HEK293 (cell line): ENCODE data around the gene PEAK3.

Experiments
- BCL11A ChIP-seq: fragments of 450-650 bp; formaldehyde crosslinking; IDR thresholded peaks from 2 replicates; pipeline ENCODE4 v1.5.1; 2016; ENCODE audit warnings: low read depth, missing biosample characterization, missing genetic modification characterization
- EGR2 ChIP-seq: fragments of 450-650 bp; formaldehyde crosslinking; IDR thresholded peaks from 2 replicates; pipeline ENCODE4 v1.5.1; 2016; ENCODE audit warnings: low read depth, missing biosample characterization, missing genetic modification characterization
- FEZF1 ChIP-seq: fragments of 450-650 bp; formaldehyde crosslinking; IDR thresholded peaks from 2 replicates; pipeline ENCODE4 v1.5.1; 2016; ENCODE audit warnings: missing biosample characterization, missing genetic modification characterization
- GLIS2 ChIP-seq: fragments of 450-650 bp; formaldehyde crosslinking; IDR thresholded peaks from 2 replicates; pipeline ENCODE4 v1.5.1; 2016; ENCODE audit warnings: missing biosample characterization, missing genetic modification characterization
- KLF1 ChIP-seq: fragments of 450-650 bp; formaldehyde crosslinking; IDR thresholded peaks from 2 replicates; pipeline ENCODE4 v1.5.1; 2016; ENCODE audit warnings: missing biosample characterization, missing genetic modification characterization
- KLF16 ChIP-seq: fragments of 450-650 bp; formaldehyde crosslinking; IDR thresholded peaks from 2 replicates; pipeline ENCODE4 v1.5.1; 2017; ENCODE audit warnings: missing biosample characterization, missing genetic modification characterization
- KLF7 ChIP-seq: fragments of 450-650 bp; formaldehyde crosslinking; IDR thresholded peaks from 2 replicates; pipeline ENCODE4 v1.5.1; 2016; ENCODE audit warnings: missing biosample characterization, missing genetic modification characterization, borderline replicate concordance
- OSR2 ChIP-seq: fragments of 450-650 bp; formaldehyde crosslinking; IDR thresholded peaks from 2 replicates; pipeline ENCODE4 v1.5.1; 2016; ENCODE audit warnings: missing biosample characterization, missing genetic modification characterization
- ZBTB8A ChIP-seq: fragments of 450-650 bp; formaldehyde crosslinking; IDR thresholded peaks from 2 replicates; pipeline ENCODE4 v1.5.1; 2016; ENCODE audit warnings: missing biosample characterization, missing genetic modification characterization
- ZFP37 ChIP-seq: fragments of 450-650 bp; formaldehyde crosslinking; IDR thresholded peaks from 2 replicates; pipeline ENCODE4 v1.5.1; 2016; ENCODE audit warnings: missing biosample characterization, missing genetic modification characterization
- ZNF114 ChIP-seq: fragments of 450-650 bp; formaldehyde crosslinking; IDR thresholded peaks from 2 replicates; pipeline ENCODE4 v1.5.0; 2017; ENCODE audit warnings: missing biosample characterization, missing genetic modification characterization
- ZNF202 ChIP-seq: fragments of 450-650 bp; formaldehyde crosslinking; IDR thresholded peaks from 2 replicates; pipeline ENCODE4 v1.5.1; 2016; ENCODE audit warnings: missing biosample characterization, missing genetic modification characterization, borderline replicate concordance
- ZNF510 ChIP-seq: fragments of 450-650 bp; formaldehyde crosslinking; IDR thresholded peaks from 2 replicates; pipeline ENCODE4 v1.5.1; 2018; ENCODE audit warnings: mild to moderate bottlenecking, missing genetic modification characterization, missing biosample characterization; ENCODE audit not compliant: insufficient replicate concordance
- ZNF514 ChIP-seq: fragments of 450-650 bp; formaldehyde crosslinking; IDR thresholded peaks from 2 replicates; pipeline ENCODE4 v1.5.1; 2016; ENCODE audit warnings: missing biosample characterization, missing genetic modification characterization
- ZNF544 ChIP-seq: fragments of 450-650 bp; formaldehyde crosslinking; IDR thresholded peaks from 2 replicates; pipeline ENCODE4 v1.5.0; 2017; ENCODE audit warnings: missing biosample characterization, missing genetic modification characterization
- ZNF596 ChIP-seq: fragments of 450-650 bp; IDR thresholded peaks from 2 replicates; pipeline ENCODE4 v1.5.0; 2018; ENCODE audit warnings: missing biosample characterization, mild to moderate bottlenecking, missing genetic modification characterization, moderate library complexity
- ZNF610 ChIP-seq: fragments of 450-650 bp; formaldehyde crosslinking; IDR thresholded peaks from 2 replicates; pipeline ENCODE4 v1.5.1; 2016; ENCODE audit warnings: missing biosample characterization, missing genetic modification characterization, borderline replicate concordance
- ZNF621 ChIP-seq: fragments of 450-650 bp; formaldehyde crosslinking; IDR thresholded peaks from 2 replicates; pipeline ENCODE4 v1.5.1; 2017; ENCODE audit warnings: missing biosample characterization, missing genetic modification characterization
- ZNF658 ChIP-seq: fragments of 450-650 bp; formaldehyde crosslinking; IDR thresholded peaks from 2 replicates; pipeline ENCODE4; 2016; ENCODE audit warnings: missing biosample characterization, missing genetic modification characterization
- ZNF76 ChIP-seq: fragments of 450-650 bp; formaldehyde crosslinking; IDR thresholded peaks from 2 replicates; pipeline ENCODE4; 2016; ENCODE audit warnings: low read depth, missing biosample characterization, missing genetic modification characterization, borderline replicate concordance
- TF ChIP-seq, protein P1 (sequence below): fragments of 450-650 bp; formaldehyde crosslinking; IDR thresholded peaks from 2 replicates; pipeline ENCODE4 v1.5.1; 2016; ENCODE audit warnings: missing biosample characterization, missing genetic modification characterization
- TF ChIP-seq, protein P2 (sequence below): fragments of 450-650 bp; formaldehyde crosslinking; IDR thresholded peaks from 2 replicates; pipeline ENCODE4 v1.5.1; 2016; ENCODE audit warnings: missing biosample characterization, missing genetic modification characterization
- TF ChIP-seq, protein P3 (sequence below): fragments of 450-650 bp; formaldehyde crosslinking; IDR thresholded peaks from 2 replicates; pipeline ENCODE4 v1.5.1; 2017; ENCODE audit warnings: missing biosample characterization, missing genetic modification characterization
- TF ChIP-seq, protein P4 (sequence below): fragments of 450-650 bp; formaldehyde crosslinking; optimal IDR thresholded peaks from 2 replicates; pipeline ENCODE3; 2016; ENCODE audit warnings: missing biosample characterization, mild to moderate bottlenecking, missing genetic modification characterization
- TF ChIP-seq, protein P5 (sequence below): fragments of 450-650 bp; IDR thresholded peaks from 2 replicates; pipeline ENCODE4 v1.5.1; 2018; ENCODE audit warnings: missing biosample characterization, mild to moderate bottlenecking, missing genetic modification characterization
- TF ChIP-seq, protein P6 (sequence below): fragments of 450-650 bp; formaldehyde crosslinking; IDR thresholded peaks from 2 replicates; pipeline ENCODE4 v1.5.1; 2016; ENCODE audit warnings: missing biosample characterization, missing genetic modification characterization
- TF ChIP-seq, protein P7 (sequence below): fragments of 450-650 bp; IDR thresholded peaks from 2 replicates; pipeline ENCODE4 v1.5.1; 2018; ENCODE audit warnings: missing biosample characterization, missing genetic modification characterization
- TF ChIP-seq, protein P8 (sequence below): fragments of 450-650 bp; formaldehyde crosslinking; IDR thresholded peaks from 2 replicates; pipeline ENCODE4 v1.5.1; 2016; ENCODE audit warnings: missing biosample characterization, missing genetic modification characterization
- TF ChIP-seq, protein P9 (sequence below): fragments of 450-650 bp; formaldehyde crosslinking; IDR thresholded peaks from 2 replicates; pipeline ENCODE4 v1.5.1; 2016; ENCODE audit warnings: missing biosample characterization, missing genetic modification characterization, borderline replicate concordance

The PEAK3 gene

DNA sequence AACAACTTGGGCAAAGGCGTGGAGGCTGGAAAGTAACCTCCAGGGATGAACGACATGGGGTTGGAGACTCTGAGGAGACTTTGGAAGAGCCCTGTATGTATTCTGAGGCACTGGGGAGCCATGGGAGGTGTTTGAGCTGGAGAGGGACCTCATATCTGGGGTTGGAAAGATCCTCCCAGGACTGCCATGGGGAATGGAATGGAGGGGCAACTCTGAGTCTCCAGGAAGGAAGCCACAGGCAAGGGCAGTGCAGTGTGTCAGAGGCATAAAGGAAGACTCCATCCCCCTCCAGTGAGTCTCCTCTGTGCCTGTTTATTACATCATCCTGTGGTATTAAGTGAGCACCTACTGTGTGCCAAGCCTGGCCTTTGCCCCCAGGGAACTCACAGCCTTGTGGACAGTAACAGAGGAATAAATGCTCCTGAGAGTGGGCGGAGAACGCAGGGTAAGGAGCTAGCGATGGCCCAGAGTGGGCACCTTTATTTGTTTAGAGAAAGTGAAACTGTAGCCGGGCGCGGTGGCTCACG, 7.7 kb downstream of the PEAK3 start (continued):
- TF ChIP-seq KLF7 (tag by site-specific recombination) (0 out of 2 replicates have a peak, but pooled peaks have one; percentile 21), ZNF202 (tag by site-specific recombination) (no peak), ZNF114 (tag by site-specific recombination) (no peak), ZFP37 (no peak), EGR2 (0 out of 2 replicates have a peak, but pooled peaks have one; percentile 1), ZNF621 (no peak), BCL11A (0 out of 2 replicates have a peak, but pooled peaks have one; percentile 21), ZBTB8A (tag by site-specific recombination) (no peak), ZNF544 (tag by site-specific recombination) (no peak), ZNF510 (tag by site-specific recombination) (no peak), ZNF658 (tag by site-specific recombination) (no peak), FEZF1 (tag by site-specific recombination) (no peak), ZNF76 (tag by site-specific recombination) (no peak), OSR2 (tag by site-specific recombination) (no peak), ZNF596 (tag by site-specific recombination) (no peak), ZNF610 (tag by site-specific recombination) (no peak), GLIS2 (tag by site-specific recombination) (no peak), ZNF514 (no peak), KLF1 (tag by site-specific recombination) (peak; percentile 32; the same call in 1 of the 2 replicates), KLF16 (tag by site-specific recombination) (no peak)
- TF ChIP-seq, protein P1, sequence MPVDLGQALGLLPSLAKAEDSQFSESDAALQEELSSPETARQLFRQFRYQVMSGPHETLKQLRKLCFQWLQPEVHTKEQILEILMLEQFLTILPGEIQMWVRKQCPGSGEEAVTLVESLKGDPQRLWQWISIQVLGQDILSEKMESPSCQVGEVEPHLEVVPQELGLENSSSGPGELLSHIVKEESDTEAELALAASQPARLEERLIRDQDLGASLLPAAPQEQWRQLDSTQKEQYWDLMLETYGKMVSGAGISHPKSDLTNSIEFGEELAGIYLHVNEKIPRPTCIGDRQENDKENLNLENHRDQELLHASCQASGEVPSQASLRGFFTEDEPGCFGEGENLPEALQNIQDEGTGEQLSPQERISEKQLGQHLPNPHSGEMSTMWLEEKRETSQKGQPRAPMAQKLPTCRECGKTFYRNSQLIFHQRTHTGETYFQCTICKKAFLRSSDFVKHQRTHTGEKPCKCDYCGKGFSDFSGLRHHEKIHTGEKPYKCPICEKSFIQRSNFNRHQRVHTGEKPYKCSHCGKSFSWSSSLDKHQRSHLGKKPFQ, result no peak
- TF ChIP-seq, protein P2, sequence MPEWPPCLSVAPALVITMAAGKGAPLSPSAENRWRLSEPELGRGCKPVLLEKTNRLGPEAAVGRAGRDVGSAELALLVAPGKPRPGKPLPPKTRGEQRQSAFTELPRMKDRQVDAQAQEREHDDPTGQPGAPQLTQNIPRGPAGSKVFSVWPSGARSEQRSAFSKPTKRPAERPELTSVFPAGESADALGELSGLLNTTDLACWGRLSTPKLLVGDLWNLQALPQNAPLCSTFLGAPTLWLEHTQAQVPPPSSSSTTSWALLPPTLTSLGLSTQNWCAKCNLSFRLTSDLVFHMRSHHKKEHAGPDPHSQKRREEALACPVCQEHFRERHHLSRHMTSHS (tag by site-specific recombination), result no peak
- TF ChIP-seq, protein P3, sequence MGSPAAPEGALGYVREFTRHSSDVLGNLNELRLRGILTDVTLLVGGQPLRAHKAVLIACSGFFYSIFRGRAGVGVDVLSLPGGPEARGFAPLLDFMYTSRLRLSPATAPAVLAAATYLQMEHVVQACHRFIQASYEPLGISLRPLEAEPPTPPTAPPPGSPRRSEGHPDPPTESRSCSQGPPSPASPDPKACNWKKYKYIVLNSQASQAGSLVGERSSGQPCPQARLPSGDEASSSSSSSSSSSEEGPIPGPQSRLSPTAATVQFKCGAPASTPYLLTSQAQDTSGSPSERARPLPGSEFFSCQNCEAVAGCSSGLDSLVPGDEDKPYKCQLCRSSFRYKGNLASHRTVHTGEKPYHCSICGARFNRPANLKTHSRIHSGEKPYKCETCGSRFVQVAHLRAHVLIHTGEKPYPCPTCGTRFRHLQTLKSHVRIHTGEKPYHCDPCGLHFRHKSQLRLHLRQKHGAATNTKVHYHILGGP (tag by site-specific recombination), result no peak
- TF ChIP-seq, protein P4, sequence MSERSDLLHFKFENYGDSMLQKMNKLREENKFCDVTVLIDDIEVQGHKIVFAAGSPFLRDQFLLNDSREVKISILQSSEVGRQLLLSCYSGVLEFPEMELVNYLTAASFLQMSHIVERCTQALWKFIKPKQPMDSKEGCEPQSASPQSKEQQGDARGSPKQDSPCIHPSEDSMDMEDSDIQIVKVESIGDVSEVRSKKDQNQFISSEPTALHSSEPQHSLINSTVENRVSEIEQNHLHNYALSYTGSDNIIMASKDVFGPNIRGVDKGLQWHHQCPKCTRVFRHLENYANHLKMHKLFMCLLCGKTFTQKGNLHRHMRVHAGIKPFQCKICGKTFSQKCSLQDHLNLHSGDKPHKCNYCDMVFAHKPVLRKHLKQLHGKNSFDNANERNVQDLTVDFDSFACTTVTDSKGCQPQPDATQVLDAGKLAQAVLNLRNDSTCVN (tag by site-specific recombination), result no peak
- TF ChIP-seq, protein P5, sequence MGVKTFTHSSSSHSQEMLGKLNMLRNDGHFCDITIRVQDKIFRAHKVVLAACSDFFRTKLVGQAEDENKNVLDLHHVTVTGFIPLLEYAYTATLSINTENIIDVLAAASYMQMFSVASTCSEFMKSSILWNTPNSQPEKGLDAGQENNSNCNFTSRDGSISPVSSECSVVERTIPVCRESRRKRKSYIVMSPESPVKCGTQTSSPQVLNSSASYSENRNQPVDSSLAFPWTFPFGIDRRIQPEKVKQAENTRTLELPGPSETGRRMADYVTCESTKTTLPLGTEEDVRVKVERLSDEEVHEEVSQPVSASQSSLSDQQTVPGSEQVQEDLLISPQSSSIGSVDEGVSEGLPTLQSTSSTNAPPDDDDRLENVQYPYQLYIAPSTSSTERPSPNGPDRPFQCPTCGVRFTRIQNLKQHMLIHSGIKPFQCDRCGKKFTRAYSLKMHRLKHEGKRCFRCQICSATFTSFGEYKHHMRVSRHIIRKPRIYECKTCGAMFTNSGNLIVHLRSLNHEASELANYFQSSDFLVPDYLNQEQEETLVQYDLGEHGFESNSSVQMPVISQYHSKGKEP, result no peak
- TF ChIP-seq, protein P6, sequence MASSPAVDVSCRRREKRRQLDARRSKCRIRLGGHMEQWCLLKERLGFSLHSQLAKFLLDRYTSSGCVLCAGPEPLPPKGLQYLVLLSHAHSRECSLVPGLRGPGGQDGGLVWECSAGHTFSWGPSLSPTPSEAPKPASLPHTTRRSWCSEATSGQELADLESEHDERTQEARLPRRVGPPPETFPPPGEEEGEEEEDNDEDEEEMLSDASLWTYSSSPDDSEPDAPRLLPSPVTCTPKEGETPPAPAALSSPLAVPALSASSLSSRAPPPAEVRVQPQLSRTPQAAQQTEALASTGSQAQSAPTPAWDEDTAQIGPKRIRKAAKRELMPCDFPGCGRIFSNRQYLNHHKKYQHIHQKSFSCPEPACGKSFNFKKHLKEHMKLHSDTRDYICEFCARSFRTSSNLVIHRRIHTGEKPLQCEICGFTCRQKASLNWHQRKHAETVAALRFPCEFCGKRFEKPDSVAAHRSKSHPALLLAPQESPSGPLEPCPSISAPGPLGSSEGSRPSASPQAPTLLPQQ (tag by site-specific recombination), result no peak
- TF ChIP-seq, protein P7, sequence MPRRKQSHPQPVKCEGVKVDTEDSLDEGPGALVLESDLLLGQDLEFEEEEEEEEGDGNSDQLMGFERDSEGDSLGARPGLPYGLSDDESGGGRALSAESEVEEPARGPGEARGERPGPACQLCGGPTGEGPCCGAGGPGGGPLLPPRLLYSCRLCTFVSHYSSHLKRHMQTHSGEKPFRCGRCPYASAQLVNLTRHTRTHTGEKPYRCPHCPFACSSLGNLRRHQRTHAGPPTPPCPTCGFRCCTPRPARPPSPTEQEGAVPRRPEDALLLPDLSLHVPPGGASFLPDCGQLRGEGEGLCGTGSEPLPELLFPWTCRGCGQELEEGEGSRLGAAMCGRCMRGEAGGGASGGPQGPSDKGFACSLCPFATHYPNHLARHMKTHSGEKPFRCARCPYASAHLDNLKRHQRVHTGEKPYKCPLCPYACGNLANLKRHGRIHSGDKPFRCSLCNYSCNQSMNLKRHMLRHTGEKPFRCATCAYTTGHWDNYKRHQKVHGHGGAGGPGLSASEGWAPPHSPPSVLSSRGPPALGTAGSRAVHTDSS (tag by site-specific recombination), result no peak
- TF ChIP-seq, protein P8, sequence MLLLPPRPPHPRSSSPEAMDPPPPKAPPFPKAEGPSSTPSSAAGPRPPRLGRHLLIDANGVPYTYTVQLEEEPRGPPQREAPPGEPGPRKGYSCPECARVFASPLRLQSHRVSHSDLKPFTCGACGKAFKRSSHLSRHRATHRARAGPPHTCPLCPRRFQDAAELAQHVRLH (tag by site-specific recombination), result no peak
- TF ChIP-seq, protein P9, sequence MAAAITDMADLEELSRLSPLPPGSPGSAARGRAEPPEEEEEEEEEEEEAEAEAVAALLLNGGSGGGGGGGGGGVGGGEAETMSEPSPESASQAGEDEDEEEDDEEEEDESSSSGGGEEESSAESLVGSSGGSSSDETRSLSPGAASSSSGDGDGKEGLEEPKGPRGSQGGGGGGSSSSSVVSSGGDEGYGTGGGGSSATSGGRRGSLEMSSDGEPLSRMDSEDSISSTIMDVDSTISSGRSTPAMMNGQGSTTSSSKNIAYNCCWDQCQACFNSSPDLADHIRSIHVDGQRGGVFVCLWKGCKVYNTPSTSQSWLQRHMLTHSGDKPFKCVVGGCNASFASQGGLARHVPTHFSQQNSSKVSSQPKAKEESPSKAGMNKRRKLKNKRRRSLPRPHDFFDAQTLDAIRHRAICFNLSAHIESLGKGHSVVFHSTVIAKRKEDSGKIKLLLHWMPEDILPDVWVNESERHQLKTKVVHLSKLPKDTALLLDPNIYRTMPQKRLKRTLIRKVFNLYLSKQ (tag by site-specific recombination), result no peak
